WTC11 (cell line): ENCODE results near the gene NSMCE1.

ENCODE experiments used
- CREB1 ChIP-seq: sonication (generic); formaldehyde crosslinking; IDR thresholded peaks from 2 replicates; pipeline ENCODE4 v1.8.0; 2023; ENCODE audit warnings: mild to moderate bottlenecking, missing genetic modification reagents
- FOXJ3 ChIP-seq: sonication (generic); formaldehyde crosslinking; IDR thresholded peaks from 2 replicates; pipeline ENCODE4 v1.9.0; 2021; ENCODE audit warnings: missing genetic modification reagents, mild to moderate bottlenecking, borderline replicate concordance
- FOXK1 ChIP-seq: sonication (generic); formaldehyde crosslinking; IDR thresholded peaks from 2 replicates; pipeline ENCODE4 v1.8.0; 2022; ENCODE audit warnings: mild to moderate bottlenecking, moderate library complexity, missing genetic modification reagents
- JUN ChIP-seq: sonication (generic); formaldehyde crosslinking; IDR thresholded peaks from 2 replicates; pipeline ENCODE4 v1.8.0; 2023; ENCODE audit warnings: mild to moderate bottlenecking, missing genetic modification reagents
- NFYB ChIP-seq: sonication (generic); formaldehyde crosslinking; conservative IDR thresholded peaks from 2 replicates; pipeline ENCODE4 v1.8.0; 2022; ENCODE audit warnings: low read depth, missing genetic modification reagents
- NR2C2 ChIP-seq: sonication (generic); formaldehyde crosslinking; IDR thresholded peaks from 2 replicates; pipeline ENCODE4 v1.8.0; 2022; ENCODE audit warnings: mild to moderate bottlenecking, missing genetic modification reagents
- SMAD4 ChIP-seq: sonication (generic); formaldehyde crosslinking; IDR thresholded peaks from 2 replicates; pipeline ENCODE4 v1.8.0; 2022; ENCODE audit warnings: mild to moderate bottlenecking, missing genetic modification reagents
- SOX15 ChIP-seq: fragments of 250-450 bp; sonication (Bioruptor Pico); IDR thresholded peaks from 2 replicates; pipeline ENCODE4 v1.9.0; 2021; ENCODE audit warnings: mild to moderate bottlenecking
- TEAD4 ChIP-seq: sonication (generic); formaldehyde crosslinking; IDR thresholded peaks from 2 replicates; pipeline ENCODE4 v1.8.0; 2022; ENCODE audit warnings: mild to moderate bottlenecking, missing genetic modification reagents
- TP53 ChIP-seq: sonication (generic); formaldehyde crosslinking; IDR thresholded peaks from 2 replicates; pipeline ENCODE4 v1.8.1; 2023; ENCODE audit warnings: mild to moderate bottlenecking, missing genetic modification reagents
- TF ChIP-seq, protein P1 (sequence below): sonication (generic); formaldehyde crosslinking; IDR thresholded peaks from 2 replicates; pipeline ENCODE4 v1.8.0; 2022; ENCODE audit warnings: mild to moderate bottlenecking, missing genetic modification reagents
- TF ChIP-seq, protein P2 (sequence below): fragments of 200-600 bp; IDR thresholded peaks from 2 replicates; pipeline ENCODE4 v1.8.0; 2022; ENCODE audit warnings: antibody characterized with exemption
- TF ChIP-seq, protein P3 (sequence below): sonication (generic); formaldehyde crosslinking; IDR thresholded peaks from 2 replicates; pipeline ENCODE4 v1.8.0; 2023; ENCODE audit warnings: mild to moderate bottlenecking, missing genetic modification reagents
- TF ChIP-seq, protein P4 (sequence below): sonication (generic); formaldehyde crosslinking; conservative IDR thresholded peaks from 2 replicates; pipeline ENCODE4 v1.8.1; 2023; ENCODE audit warnings: mild to moderate bottlenecking, low read depth, missing genetic modification reagents, moderate library complexity

DNA sequence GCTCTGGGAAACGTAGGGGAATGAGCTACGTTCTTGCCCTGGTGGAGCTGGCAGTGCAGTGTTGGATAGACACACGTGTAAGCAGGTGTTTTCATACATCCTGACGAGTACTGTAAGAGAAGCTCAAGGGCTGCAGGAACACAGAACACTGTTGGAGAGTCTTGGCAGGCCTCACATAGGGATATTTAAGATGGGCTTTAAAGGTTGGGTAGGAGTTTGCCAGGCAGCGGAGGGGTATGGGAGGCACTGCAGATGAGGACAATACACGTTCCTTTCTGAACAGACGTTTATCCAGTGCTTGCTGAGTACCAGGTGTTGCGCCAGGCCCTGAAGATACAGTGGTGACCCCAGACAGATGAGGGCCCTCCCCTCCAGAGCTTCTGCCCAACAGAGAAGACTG is 59.0 kb downstream of the NSMCE1 start:
- no peak for TF ChIP-seq NFYB
- TF ChIP-seq JUN = no peak
- TF ChIP-seq, protein P1, sequence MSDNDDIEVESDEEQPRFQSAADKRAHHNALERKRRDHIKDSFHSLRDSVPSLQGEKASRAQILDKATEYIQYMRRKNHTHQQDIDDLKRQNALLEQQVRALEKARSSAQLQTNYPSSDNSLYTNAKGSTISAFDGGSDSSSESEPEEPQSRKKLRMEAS (CRISPR knock-in tag) = no peak
- TF ChIP-seq FOXK1 (CRISPR knock-in tag) = no peak
- TF ChIP-seq CREB1 = no peak
- no peak for TF ChIP-seq TEAD4
- no peak for TF ChIP-seq TP53 (CRISPR knock-in tag)
- TF ChIP-seq, protein P2, sequence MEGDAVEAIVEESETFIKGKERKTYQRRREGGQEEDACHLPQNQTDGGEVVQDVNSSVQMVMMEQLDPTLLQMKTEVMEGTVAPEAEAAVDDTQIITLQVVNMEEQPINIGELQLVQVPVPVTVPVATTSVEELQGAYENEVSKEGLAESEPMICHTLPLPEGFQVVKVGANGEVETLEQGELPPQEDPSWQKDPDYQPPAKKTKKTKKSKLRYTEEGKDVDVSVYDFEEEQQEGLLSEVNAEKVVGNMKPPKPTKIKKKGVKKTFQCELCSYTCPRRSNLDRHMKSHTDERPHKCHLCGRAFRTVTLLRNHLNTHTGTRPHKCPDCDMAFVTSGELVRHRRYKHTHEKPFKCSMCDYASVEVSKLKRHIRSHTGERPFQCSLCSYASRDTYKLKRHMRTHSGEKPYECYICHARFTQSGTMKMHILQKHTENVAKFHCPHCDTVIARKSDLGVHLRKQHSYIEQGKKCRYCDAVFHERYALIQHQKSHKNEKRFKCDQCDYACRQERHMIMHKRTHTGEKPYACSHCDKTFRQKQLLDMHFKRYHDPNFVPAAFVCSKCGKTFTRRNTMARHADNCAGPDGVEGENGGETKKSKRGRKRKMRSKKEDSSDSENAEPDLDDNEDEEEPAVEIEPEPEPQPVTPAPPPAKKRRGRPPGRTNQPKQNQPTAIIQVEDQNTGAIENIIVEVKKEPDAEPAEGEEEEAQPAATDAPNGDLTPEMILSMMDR = no peak
- TF ChIP-seq, protein P3, sequence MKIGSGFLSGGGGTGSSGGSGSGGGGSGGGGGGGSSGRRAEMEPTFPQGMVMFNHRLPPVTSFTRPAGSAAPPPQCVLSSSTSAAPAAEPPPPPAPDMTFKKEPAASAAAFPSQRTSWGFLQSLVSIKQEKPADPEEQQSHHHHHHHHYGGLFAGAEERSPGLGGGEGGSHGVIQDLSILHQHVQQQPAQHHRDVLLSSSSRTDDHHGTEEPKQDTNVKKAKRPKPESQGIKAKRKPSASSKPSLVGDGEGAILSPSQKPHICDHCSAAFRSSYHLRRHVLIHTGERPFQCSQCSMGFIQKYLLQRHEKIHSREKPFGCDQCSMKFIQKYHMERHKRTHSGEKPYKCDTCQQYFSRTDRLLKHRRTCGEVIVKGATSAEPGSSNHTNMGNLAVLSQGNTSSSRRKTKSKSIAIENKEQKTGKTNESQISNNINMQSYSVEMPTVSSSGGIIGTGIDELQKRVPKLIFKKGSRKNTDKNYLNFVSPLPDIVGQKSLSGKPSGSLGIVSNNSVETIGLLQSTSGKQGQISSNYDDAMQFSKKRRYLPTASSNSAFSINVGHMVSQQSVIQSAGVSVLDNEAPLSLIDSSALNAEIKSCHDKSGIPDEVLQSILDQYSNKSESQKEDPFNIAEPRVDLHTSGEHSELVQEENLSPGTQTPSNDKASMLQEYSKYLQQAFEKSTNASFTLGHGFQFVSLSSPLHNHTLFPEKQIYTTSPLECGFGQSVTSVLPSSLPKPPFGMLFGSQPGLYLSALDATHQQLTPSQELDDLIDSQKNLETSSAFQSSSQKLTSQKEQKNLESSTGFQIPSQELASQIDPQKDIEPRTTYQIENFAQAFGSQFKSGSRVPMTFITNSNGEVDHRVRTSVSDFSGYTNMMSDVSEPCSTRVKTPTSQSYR (CRISPR knock-in tag) = no peak
- TF ChIP-seq SOX15 = no peak
- no peak for TF ChIP-seq FOXJ3 (CRISPR knock-in tag)
- TF ChIP-seq, protein P4, sequence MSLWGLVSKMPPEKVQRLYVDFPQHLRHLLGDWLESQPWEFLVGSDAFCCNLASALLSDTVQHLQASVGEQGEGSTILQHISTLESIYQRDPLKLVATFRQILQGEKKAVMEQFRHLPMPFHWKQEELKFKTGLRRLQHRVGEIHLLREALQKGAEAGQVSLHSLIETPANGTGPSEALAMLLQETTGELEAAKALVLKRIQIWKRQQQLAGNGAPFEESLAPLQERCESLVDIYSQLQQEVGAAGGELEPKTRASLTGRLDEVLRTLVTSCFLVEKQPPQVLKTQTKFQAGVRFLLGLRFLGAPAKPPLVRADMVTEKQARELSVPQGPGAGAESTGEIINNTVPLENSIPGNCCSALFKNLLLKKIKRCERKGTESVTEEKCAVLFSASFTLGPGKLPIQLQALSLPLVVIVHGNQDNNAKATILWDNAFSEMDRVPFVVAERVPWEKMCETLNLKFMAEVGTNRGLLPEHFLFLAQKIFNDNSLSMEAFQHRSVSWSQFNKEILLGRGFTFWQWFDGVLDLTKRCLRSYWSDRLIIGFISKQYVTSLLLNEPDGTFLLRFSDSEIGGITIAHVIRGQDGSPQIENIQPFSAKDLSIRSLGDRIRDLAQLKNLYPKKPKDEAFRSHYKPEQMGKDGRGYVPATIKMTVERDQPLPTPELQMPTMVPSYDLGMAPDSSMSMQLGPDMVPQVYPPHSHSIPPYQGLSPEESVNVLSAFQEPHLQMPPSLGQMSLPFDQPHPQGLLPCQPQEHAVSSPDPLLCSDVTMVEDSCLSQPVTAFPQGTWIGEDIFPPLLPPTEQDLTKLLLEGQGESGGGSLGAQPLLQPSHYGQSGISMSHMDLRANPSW (CRISPR knock-in tag) = no peak
- TF ChIP-seq SMAD4 = no peak
- TF ChIP-seq NR2C2 (CRISPR knock-in tag) = no peak
